Cardiac muscle cell (in vitro differentiated cells and primary cell): ENCODE results near the gene SKAP2. TPM values are rescaled to one million over a fixed set of nuclear protein-coding genes. Genes with fewer than 3 reads are reported as not detected.
A peak's percentile ranks its signal among the peaks of the same experiment; 100 is the strongest.

Source experiments
- DNase-seq, 2 donors: peaks; one replicate each; pipeline versions ENCODE4 v3.0.0 to v3.0.0-alpha.2; 2010 to 2017; ENCODE audit warnings: low read depth in 1 of 2, low spot score in 1 of 2
- H3K27ac ChIP-seq: fragments of 200-600 bp; sonication (generic); 2 replicates; pipeline ENCODE4 v1.5.1; 2016
- H3K27me3 ChIP-seq: fragments of 200-600 bp; sonication (generic); 2 replicates; pipeline ENCODE4 v1.6.0; 2016; ENCODE audit warnings: control low read depth
- H3K36me3 ChIP-seq: fragments of 200-600 bp; sonication (generic); 2 replicates; pipeline ENCODE4 v1.5.1; 2016; ENCODE audit warnings: control low read depth
- H3K4me1 ChIP-seq: fragments of 200-600 bp; sonication (generic); 2 replicates; pipeline ENCODE4 v1.8.1; 2017; ENCODE audit warnings: low read depth, mild to moderate bottlenecking, mixed run types
- H3K4me3 ChIP-seq: fragments of 200-600 bp; sonication (generic); 2 replicates; pipeline ENCODE4 v1.5.1; 2016; ENCODE audit warnings: mild to moderate bottlenecking
- H3K9me3 ChIP-seq: fragments of 200-600 bp; sonication (generic); 2 replicates; pipeline ENCODE4 v1.5.1; 2017; ENCODE audit warnings: low read depth, mild to moderate bottlenecking, control low read depth
- CTCF ChIP-seq: IDR thresholded peaks from 2 replicates; pipeline ENCODE4 v1.5.1; 2012; ENCODE audit warnings: low read depth, mild to moderate bottlenecking, low read length
- polyA plus RNA-seq: library from polyadenylated mRNA; unstranded; fragments of >200 nt; fragmentation: Nextera tagmentation; extraction: Ambion mirVana; gene quantifications from 2 replicates; pipeline ENCODE4 v1.2.1, GENCODE V29; 2016
- total RNA-seq: library from RNA; depleted of rRNA; stranded (reverse); fragments of >200 nt; gene quantifications from 2 replicates; pipeline ENCODE4 v1.2.3, GENCODE V29; 2016

The SKAP2 gene
- total and polyA plus RNA-seq, 2 experiments from 2014 or later: 1.2 to 2.8 TPM

- DNase-seq: peak in 1 of 2 donors; percentile 16
- Histone ChIP-seq H3K4me3 (no peak overlapping the region), H3K4me1 (no peaks in the 10 kb centered on the region), H3K9me3 (no peaks in the 10 kb centered on the region), H3K36me3 (no peaks in the 10 kb centered on the region), H3K27ac (no peak overlapping the region), H3K27me3 (peaks cover 100% of the 10 kb centered on the region)
- TF ChIP-seq CTCF: no peak
Observed at GRCh38 chr7:26857506-26858240, 6.7 kb downstream of the SKAP2 start.

- Histone ChIP-seq H3K27ac (no peak overlapping the region), H3K9me3 (no peaks in the 10 kb centered on the region), H3K27me3 (peaks cover 100% of the 10 kb centered on the region), H3K4me3 (no peak overlapping the region), H3K36me3 (no peaks in the 10 kb centered on the region), H3K4me1 (no peaks in the 10 kb centered on the region)
- TF ChIP-seq CTCF: no peak
- DNase-seq: no peak
Observed at GRCh38 chr7:26857170-26857505, 7.3 kb downstream of the SKAP2 start.

GRCh38 chr7:26856176-26856985 lies 8.0 kb downstream of the SKAP2 start:
- H3K27ac ChIP-seq: no peak overlapping the region
- H3K27me3 ChIP-seq: peaks cover 98% of the 10 kb centered on the region
- H3K4me3 ChIP-seq: no peak overlapping the region

GRCh38 chr7:26854876-26855855 lies 9.2 kb downstream of the SKAP2 start:
- Histone ChIP-seq H3K27me3 (peaks cover 98% of the 10 kb centered on the region), H3K9me3 (no peaks in the 10 kb centered on the region), H3K4me3 (no peak overlapping the region), H3K4me1 (no peaks in the 10 kb centered on the region), H3K36me3 (no peaks in the 10 kb centered on the region), H3K27ac (no peak overlapping the region)
- TF ChIP-seq CTCF: no peak
- DNase-seq: no peak

More at GRCh38 chr7:26856176-26856985, 8.0 kb downstream of the SKAP2 start:
- no peak for DNase-seq
- no peak for TF ChIP-seq CTCF
- H3K4me1 ChIP-seq: no peaks in the 10 kb centered on the region
- no peaks in the 10 kb centered on the region for H3K36me3 ChIP-seq
- H3K9me3 ChIP-seq: no peaks in the 10 kb centered on the region

- peak; percentile 57 to 60 for DNase-seq
- H3K36me3 ChIP-seq: no peaks in the 10 kb centered on the region
- no peak overlapping the region for H3K4me3 ChIP-seq
- peak; percentile 60 for TF ChIP-seq CTCF
- H3K27ac ChIP-seq: no peak overlapping the region
- no peaks in the 10 kb centered on the region for H3K9me3 ChIP-seq
- peaks cover 97% of the 10 kb centered on the region for H3K27me3 ChIP-seq
- no peaks in the 10 kb centered on the region for H3K4me1 ChIP-seq
Observed at GRCh38 chr7:26853788-26854393, 10.5 kb downstream of the SKAP2 start.
